ENCODE measurements around the gene ZBTB5. TPM values are rescaled to one million over a fixed set of nuclear protein-coding genes. Genes with fewer than 3 reads are reported as not detected.
A peak's percentile ranks its signal among the peaks of the same experiment; 100 is the strongest.
"Not testable (repeated sequence)": the region's sequence is repeated elsewhere in the genome, so short reads cannot be mapped to it uniquely, and the experiment has no call there.

The ZBTB5 gene
- total RNA-seq, 2 experiments from 2014 or later = 10.2 TPM

- intact Hi-C loops (cut with micrococcal nuclease) = no loop called here
- no peak for DNase-seq
- CTCF ChIA-PET = interaction anchor here (0.9 to 2.3 kb wide), 4 partner anchors 9 to 534 kb away, joined by 4 to 12 read pairs (median 6); no protein-coding TSS in a partner anchor
- Mint-ChIP-seq H3K27me3 (ENCODE audit: low read depth) (peaks cover 2% of the 10 kb centered on the region), H3K4me3 (no peak overlapping the region), H3K36me3 (ENCODE audit: low read depth) (no peaks in the 10 kb centered on the region), H3K27ac (no peak overlapping the region), H3K9me3 (no peaks in the 10 kb centered on the region), H3K4me1 (ENCODE audit: low read depth) (peaks cover 19% of the 10 kb centered on the region)
Observed at GRCh38 chr9:37406603-37407401, 58.4 kb downstream of the ZBTB5 start.

- Mint-ChIP-seq H3K4me1 (ENCODE audit: low read depth) (peaks cover 13% of the 10 kb centered on the region), H3K9me3 (no peaks in the 10 kb centered on the region), H3K27me3 (ENCODE audit: low read depth) (no peaks in the 10 kb centered on the region), H3K27ac (no peak overlapping the region), H3K4me3 (no peak overlapping the region), H3K36me3 (ENCODE audit: low read depth) (no peaks in the 10 kb centered on the region)
- CTCF ChIA-PET = interaction anchor here (2.3 kb wide), 1 partner anchor 10 kb away, joined by 12 read pairs; no protein-coding TSS in a partner anchor
- intact Hi-C loops (cut with micrococcal nuclease) = no loop called here
- DNase-seq = no peak
Observed at GRCh38 chr9:37405764-37406380, 59.4 kb downstream of the ZBTB5 start.

- Mint-ChIP-seq H3K4me3 (no peak overlapping the region), H3K36me3 (ENCODE audit: low read depth) (no peaks in the 10 kb centered on the region), H3K27ac (no peak overlapping the region), H3K9me3 (no peaks in the 10 kb centered on the region), H3K27me3 (ENCODE audit: low read depth) (no peaks in the 10 kb centered on the region), H3K4me1 (ENCODE audit: low read depth) (peaks cover 12% of the 10 kb centered on the region)
- CTCF ChIA-PET = no interaction called here
- DNase-seq = no peak
- intact Hi-C loops (cut with micrococcal nuclease) = no loop called here
Observed at GRCh38 chr9:37405350-37405749, 59.9 kb downstream of the ZBTB5 start.

GRCh38 chr9:37404590-37404989 is 60.7 kb downstream of the ZBTB5 start:
- Mint-ChIP-seq H3K27ac (no peak overlapping the region), H3K4me1 (ENCODE audit: low read depth) (peaks cover 12% of the 10 kb centered on the region), H3K9me3 (no peaks in the 10 kb centered on the region), H3K4me3 (no peak overlapping the region), H3K36me3 (ENCODE audit: low read depth) (no peaks in the 10 kb centered on the region), H3K27me3 (ENCODE audit: low read depth) (no peaks in the 10 kb centered on the region)
- no peak for DNase-seq
- intact Hi-C loops (cut with micrococcal nuclease) = no loop called here
- CTCF ChIA-PET = no interaction called here

- H3K9me3 Mint-ChIP-seq = no peaks in the 10 kb centered on the region
- CTCF ChIA-PET = interaction anchor here (0.6 kb wide), 1 partner anchor 49 kb away, joined by 3 read pairs; no protein-coding TSS in a partner anchor
- H3K4me3 Mint-ChIP-seq = no peak overlapping the region
- H3K27me3 Mint-ChIP-seq (ENCODE audit: low read depth) = no peaks in the 10 kb centered on the region
- intact Hi-C loops (cut with micrococcal nuclease) = no loop called here
- peaks cover 4% of the 10 kb centered on the region for H3K4me1 Mint-ChIP-seq (ENCODE audit: low read depth)
- H3K27ac Mint-ChIP-seq = no peak overlapping the region
- DNase-seq = no peak
- H3K36me3 Mint-ChIP-seq (ENCODE audit: low read depth) = no peaks in the 10 kb centered on the region
Observed at GRCh38 chr9:37399336-37399735, 65.9 kb downstream of the ZBTB5 start.

- H3K27ac Mint-ChIP-seq = no peak overlapping the region
- H3K9me3 Mint-ChIP-seq = no peaks in the 10 kb centered on the region
- H3K4me1 Mint-ChIP-seq (ENCODE audit: low read depth) = peaks cover 4% of the 10 kb centered on the region
- no peak overlapping the region for H3K4me3 Mint-ChIP-seq
- H3K27me3 Mint-ChIP-seq (ENCODE audit: low read depth) = no peaks in the 10 kb centered on the region
- intact Hi-C loops (cut with micrococcal nuclease) = no loop called here
- CTCF ChIA-PET = no interaction called here
- no peaks in the 10 kb centered on the region for H3K36me3 Mint-ChIP-seq (ENCODE audit: low read depth)
- DNase-seq = no peak
Observed at GRCh38 chr9:37398464-37399025, 66.7 kb downstream of the ZBTB5 start.

GRCh38 chr9:37397948-37398347 is 67.3 kb downstream of the ZBTB5 start:
- H3K9me3 Mint-ChIP-seq; H3K27ac Mint-ChIP-seq; DNase-seq; H3K36me3 Mint-ChIP-seq (ENCODE audit: low read depth); H3K4me1 Mint-ChIP-seq (ENCODE audit: low read depth); CTCF ChIA-PET; intact Hi-C loops (cut with micrococcal nuclease); H3K4me3 Mint-ChIP-seq; H3K27me3 Mint-ChIP-seq (ENCODE audit: low read depth): not testable (repeated sequence)

GRCh38 chr9:37395663-37396062 is 69.6 kb downstream of the ZBTB5 start:
- CTCF ChIA-PET = no interaction called here
- no peaks in the 10 kb centered on the region for H3K9me3 Mint-ChIP-seq
- no peak overlapping the region for H3K27ac Mint-ChIP-seq
- intact Hi-C loops (cut with micrococcal nuclease) = no loop called here
- no peak for DNase-seq
- H3K4me1 Mint-ChIP-seq (ENCODE audit: low read depth) = no peaks in the 10 kb centered on the region
- H3K4me3 Mint-ChIP-seq = no peak overlapping the region
- no peaks in the 10 kb centered on the region for H3K27me3 Mint-ChIP-seq (ENCODE audit: low read depth)
- H3K36me3 Mint-ChIP-seq (ENCODE audit: low read depth) = no peaks in the 10 kb centered on the region

- Mint-ChIP-seq H3K4me1 (ENCODE audit: low read depth) (no peaks in the 10 kb centered on the region), H3K27ac (no peak overlapping the region), H3K36me3 (ENCODE audit: low read depth) (no peaks in the 10 kb centered on the region), H3K4me3 (no peak overlapping the region), H3K9me3 (no peaks in the 10 kb centered on the region), H3K27me3 (ENCODE audit: low read depth) (no peaks in the 10 kb centered on the region)
- CTCF ChIA-PET = no interaction called here
- DNase-seq = no peak
- intact Hi-C loops (cut with micrococcal nuclease) = no loop called here
Observed at GRCh38 chr9:37395229-37395628, 70.0 kb downstream of the ZBTB5 start.

- H3K27ac Mint-ChIP-seq = no peak overlapping the region
- H3K4me3 Mint-ChIP-seq = no peak overlapping the region
- intact Hi-C loops (cut with micrococcal nuclease) = no loop called here
- DNase-seq = no peak
- no peaks in the 10 kb centered on the region for H3K27me3 Mint-ChIP-seq (ENCODE audit: low read depth)
- CTCF ChIA-PET = interaction anchor here (0.9 to 1.5 kb wide), 4 partner anchors 11 to 518 kb away, joined by 3 to 7 read pairs (median 3); no protein-coding TSS in a partner anchor
- no peaks in the 10 kb centered on the region for H3K4me1 Mint-ChIP-seq (ENCODE audit: low read depth)
- H3K36me3 Mint-ChIP-seq (ENCODE audit: low read depth) = no peaks in the 10 kb centered on the region
- H3K9me3 Mint-ChIP-seq = no peaks in the 10 kb centered on the region
Observed at GRCh38 chr9:37392272-37392671, 73.0 kb downstream of the ZBTB5 start.

GRCh38 chr9:37390759-37391158 is 74.5 kb downstream of the ZBTB5 start:
- Mint-ChIP-seq H3K27me3 (ENCODE audit: low read depth) (no peaks in the 10 kb centered on the region), H3K4me3 (no peak overlapping the region), H3K4me1 (ENCODE audit: low read depth) (no peaks in the 10 kb centered on the region), H3K9me3 (no peaks in the 10 kb centered on the region), H3K27ac (no peak overlapping the region), H3K36me3 (ENCODE audit: low read depth) (no peaks in the 10 kb centered on the region)
- intact Hi-C loops (cut with micrococcal nuclease) = loop anchor here (1.0 kb wide), 2 partner anchors 394 to 517 kb away; no protein-coding TSS in a partner anchor
- peak; percentile 67 for DNase-seq
- CTCF ChIA-PET = interaction anchor here (1.6 kb wide), 1 partner anchor 19 kb away, joined by 3 read pairs; no protein-coding TSS in a partner anchor
